CD4-positive, alpha-beta T cell treated with Interleukin-10 for 1 hour (primary cell): ENCODE measurements around the gene HHIP.

Experiments used
- DNase-seq: peaks from one replicate; pipeline ENCODE4 v3.0.0-alpha.2; 2020

The HHIP gene, protein sequence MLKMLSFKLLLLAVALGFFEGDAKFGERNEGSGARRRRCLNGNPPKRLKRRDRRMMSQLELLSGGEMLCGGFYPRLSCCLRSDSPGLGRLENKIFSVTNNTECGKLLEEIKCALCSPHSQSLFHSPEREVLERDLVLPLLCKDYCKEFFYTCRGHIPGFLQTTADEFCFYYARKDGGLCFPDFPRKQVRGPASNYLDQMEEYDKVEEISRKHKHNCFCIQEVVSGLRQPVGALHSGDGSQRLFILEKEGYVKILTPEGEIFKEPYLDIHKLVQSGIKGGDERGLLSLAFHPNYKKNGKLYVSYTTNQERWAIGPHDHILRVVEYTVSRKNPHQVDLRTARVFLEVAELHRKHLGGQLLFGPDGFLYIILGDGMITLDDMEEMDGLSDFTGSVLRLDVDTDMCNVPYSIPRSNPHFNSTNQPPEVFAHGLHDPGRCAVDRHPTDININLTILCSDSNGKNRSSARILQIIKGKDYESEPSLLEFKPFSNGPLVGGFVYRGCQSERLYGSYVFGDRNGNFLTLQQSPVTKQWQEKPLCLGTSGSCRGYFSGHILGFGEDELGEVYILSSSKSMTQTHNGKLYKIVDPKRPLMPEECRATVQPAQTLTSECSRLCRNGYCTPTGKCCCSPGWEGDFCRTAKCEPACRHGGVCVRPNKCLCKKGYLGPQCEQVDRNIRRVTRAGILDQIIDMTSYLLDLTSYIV

DNA sequence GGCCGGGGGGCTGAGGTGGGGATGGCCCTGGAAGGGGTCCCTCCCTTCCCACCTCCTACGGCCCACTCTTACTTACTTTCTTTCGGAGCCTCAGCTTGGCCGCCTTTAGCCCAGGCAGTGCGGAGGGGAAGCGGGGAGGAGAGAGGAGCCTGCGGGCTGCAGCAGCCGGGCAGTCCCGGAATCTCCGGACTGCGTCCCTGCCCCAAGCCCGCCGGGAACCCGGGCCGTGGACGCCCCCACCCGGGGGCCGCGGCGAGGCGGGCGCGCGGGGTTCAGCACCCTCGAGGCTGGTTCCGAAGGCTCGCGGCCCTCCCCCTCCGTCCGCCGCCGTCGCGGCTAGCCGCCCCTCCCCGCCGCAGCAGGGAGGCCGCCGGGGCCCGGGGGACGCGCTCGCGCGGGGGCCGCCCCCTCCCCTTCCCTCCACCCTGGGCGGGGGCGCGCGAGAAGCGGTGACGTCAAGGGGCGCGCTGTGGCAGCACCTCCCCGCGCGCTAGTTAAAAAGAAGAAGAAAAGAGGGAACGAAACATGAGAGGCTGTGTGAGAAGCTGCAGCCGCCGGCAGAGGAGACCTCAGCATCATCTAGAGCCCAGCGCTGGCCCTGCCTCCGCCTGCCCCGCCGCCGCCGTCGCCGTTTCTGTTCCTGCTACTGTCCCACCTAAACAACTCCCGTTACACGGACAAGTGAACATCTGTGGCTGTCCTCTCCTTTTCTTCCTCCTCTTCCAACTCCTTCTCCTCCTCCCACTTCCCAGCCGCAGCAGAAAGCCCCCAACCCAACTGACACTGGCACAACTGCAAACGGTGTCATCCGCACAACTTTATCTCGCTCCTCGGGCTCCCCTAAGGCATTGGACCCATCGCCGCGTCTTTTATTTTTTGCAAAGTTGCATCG is at the start of gene HHIP:
HHIP (plus strand) TSS at position 526 of the 892 bp plus-strand sequence. CDS start 520 bp downstream, outside the sequence.
- DNase-seq = no peak

DNA sequence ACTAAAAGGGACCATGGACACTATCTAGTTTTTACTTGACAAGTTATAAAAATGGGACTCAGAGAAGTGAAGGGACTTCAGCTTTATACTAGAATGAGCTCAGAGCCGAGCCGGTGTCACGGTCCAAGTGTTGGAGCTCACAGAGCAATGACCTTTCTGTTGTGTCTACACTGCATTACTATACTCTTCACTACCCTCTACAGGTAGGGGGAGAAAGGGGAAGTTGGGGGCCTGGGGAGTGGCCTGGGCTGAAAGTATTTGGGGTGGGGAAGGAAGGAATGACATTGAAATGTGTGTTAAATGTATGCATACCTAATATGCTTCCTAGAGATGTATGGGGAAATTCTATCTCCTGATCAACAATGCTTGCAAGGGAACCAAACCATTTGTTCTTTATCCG is 48.8 kb upstream of the HHIP start:
- no peak for DNase-seq

DNA sequence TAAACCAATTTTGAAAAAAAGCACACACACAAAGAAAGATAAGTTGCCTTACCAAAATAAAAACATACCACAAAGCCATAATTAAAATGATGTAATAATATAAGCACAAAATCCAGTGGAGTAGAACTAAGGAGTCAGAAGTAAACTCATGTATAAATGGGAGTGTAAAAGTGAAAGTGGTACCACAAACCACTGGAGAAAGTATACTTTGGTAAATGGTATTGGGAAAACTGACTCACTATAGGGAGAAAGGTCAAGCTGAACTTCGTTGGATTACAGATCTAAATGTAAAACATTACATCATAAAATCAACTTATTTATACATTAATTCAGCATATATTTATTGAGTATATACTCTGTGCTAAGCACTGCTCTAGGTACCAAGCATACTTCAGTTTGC is 46.3 kb upstream of the HHIP start:
- DNase-seq = no peak

DNA sequence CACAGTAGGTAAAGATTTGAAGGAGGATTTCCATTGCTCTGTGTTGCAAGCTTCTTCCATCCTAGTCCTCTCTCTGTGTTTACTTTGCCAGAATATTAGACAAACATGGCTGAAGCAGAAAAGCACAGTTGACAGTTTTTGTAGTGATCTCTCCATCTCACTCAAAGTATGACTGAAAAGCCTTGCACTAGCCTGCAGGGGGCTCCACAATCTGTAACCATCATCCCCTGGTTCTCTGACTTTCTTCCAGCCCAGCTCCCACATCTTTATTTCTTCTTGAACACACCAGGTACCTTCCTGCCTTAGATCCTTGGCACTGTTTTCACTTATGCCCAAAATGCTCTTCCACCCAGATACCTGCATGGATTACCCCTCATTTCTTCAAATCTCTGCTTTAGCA is 34.1 kb upstream of the HHIP start:
- no peak for DNase-seq

DNA sequence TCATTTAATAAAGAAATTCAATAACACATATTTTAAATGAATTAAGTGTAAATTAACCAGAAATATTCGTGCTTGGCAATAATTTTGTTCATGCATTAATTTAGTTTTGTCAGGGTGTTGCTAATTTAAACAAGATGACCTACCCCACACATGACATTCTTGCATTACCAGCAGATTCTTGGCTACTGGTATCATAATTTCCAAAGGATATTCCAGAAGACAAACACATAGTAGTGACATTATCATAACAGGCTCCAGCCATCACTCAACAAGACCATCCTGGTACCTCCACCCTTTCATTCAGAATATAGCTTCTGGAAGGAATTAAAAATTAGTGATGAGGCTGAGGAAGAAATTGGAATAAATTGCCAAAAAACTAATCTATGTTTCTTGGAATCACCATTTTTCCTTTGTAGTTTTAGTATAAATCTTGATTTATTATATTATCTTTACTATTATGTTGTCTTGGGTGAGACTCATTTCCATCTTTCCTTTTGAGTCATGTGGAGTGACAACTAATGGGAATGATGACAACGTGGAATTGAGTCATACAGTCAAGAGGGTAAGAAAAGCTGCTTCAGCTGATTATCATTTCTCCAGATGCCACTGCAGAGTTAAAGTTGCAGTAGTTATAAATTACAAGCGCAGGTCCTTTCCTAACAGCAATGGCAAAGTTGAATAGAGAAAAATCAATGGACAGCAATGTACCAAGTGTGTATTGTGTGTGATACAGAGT is 30.9 kb upstream of the HHIP start:
- no peak for DNase-seq

DNA sequence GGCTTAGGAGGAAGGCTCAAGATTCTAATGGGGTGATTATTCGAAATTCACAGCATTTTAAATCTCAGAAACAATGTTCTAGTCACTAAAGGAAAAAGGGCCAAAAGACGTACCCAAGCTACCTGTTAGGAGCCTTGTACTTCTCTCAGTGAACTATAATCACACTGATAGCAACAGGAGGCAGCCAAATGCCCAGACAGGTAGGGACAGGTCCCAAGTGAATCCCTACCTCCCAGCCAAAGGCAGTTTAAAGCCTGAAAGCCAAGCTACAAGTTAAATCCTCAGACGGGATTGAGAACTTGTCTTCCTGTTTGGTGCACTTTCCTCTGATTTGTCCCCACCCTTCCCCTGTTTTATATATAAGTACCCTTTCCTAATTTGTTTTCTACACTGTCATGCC is 24.3 kb upstream of the HHIP start:
- no peak for DNase-seq

DNA sequence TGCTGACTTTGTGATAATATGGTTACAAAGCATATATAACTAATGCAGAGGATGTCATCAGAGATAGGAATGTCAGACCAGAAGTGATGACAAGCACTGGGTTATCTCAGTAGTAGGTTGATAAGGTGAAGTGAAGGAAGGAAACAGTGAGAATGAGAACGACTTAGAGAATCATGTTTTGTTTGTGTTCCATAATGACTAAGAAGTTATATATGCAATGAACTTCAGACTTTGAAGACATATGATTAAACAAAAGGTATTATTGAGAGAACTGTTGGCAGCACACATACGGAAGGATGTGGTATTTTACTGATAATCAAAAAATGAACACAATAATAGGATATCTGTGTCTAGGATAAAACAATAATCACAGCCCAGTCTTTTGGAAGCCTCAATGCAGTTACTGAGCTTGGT is 18.3 kb upstream of the HHIP start:
- DNase-seq = no peak

DNA sequence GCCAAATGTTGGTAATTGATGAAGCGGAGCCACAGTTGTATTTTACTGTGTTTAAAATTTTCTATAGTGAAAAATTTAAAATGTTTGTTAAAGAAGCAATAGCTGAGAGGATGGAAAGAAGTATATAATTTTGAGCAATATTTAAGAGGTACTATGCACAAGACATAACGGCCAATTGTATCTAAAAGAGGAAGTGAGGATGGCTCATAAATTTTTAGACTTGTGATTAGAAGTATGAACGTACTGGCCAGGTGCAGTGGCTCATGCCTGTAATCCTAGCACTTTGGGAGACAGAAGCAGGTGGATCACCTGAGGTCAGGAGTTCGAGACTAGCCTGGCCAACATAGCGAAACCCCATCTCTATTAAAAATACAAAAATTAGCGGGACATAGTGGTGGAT is 12.7 kb upstream of the HHIP start:
- DNase-seq = no peak

DNA sequence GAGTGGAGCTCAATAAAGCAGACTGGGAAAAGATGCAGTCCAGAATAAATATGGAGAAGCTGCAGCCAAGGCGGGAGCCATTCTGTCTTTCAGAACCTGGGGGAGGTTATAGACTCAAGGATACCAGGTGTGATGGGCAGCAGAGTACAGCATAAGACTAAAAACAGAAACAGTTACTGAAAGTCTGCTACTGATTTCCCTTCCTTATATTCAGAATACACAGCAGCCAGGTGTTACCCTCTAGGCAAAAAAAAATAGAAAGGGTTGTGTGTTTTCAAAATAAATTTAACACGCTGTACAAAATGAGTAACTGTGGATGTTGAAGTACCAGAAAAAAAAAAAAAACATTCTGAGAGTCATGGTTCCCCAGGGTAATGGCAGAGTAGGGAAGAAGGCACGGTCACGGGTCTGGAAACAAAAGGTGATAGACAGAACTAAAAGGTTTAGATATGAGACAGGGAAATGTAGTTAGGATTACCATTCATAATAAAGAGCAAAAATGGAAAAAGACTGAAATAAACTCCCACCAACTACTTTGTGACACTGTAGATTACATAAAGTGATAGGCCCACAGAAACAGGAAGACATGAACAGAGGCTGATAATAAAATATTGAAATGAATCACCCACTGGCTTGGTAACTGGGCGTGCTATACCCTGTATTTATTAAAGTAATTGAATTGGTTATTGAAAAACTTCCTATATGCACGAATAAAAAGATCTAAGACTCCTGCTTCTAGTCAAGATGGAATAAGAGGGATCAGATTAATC is 10.8 kb upstream of the HHIP start:
- DNase-seq = no peak

DNA sequence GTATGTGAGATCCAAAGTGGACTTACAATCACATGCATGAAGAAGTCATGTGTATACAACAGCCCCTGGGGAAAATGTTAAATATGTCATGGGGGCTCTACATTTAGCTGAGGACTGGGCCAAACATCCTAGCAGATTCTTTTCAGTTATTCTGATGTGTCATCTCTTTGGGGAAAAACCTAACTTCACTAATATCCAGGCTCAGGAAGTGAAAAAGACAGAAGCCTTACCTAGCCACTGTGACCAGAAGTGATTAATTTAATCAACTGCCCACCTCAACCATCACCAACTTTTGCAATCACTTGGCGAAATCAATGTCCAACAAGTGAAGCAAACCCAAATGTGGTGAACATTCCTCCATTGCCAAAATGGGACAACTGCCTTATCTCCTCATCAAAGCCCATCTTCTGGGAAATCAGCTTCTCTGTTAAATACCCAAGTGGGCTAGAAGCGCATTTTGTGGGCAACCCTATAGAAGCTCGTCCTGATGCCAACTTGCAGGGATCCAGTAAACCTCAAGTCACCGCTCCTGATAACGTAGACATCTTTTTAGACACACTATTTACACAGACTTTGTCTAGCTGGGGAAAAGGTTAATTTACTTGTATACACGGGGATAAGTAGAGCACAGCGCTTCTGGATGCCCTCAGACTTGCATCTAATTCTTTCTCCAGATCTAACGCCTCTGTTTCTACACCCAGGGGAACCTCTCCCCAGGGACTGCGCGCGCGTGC is 1.4 kb upstream of the HHIP start:
- DNase-seq = no peak

DNA sequence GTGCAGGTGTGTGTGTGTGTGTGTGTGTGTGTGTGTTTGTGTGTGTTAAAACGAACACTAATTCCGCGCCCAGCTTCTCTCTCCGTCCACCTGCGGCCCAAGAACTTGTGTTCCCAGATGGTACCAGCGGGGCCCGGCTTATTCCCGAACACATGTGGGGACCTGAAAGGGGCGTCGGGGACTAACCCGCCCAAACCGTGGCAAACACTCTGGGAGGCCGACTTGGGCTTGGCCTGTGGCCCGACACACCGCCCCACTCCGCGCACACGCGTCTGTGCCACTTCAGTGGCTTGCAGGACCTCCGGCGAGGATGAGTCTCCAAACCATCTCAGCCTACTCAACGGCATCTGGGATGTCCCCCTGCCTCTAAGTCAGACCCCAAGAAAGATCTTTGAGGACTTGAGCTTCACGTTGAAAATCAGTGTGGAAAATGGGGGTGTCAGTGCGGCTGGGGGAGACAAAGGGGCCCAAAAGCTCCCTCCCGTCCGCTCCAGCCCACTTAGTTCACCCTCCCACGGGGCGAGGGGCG is 790 bp upstream of the HHIP start:
- no peak for DNase-seq

DNA sequence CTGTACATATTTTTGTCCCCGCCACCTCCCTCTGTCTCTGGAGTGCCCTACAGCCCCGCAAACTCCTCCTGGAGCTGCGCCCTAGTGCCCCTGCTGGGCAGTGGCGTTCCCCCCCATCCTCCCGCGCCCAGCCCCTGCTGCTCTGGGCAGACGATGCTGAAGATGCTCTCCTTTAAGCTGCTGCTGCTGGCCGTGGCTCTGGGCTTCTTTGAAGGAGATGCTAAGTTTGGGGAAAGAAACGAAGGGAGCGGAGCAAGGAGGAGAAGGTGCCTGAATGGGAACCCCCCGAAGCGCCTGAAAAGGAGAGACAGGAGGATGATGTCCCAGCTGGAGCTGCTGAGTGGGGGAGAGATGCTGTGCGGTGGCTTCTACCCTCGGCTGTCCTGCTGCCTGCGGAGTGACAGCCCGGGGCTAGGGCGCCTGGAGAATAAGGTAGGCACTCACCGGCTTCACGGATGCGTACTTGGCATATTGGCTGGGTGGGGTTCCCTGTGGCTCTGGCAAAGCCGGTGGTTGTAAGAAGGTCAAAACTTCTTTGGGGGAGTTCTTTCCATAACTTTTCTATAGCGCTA is 653 bp downstream of the HHIP start:
- no peak for DNase-seq

DNA sequence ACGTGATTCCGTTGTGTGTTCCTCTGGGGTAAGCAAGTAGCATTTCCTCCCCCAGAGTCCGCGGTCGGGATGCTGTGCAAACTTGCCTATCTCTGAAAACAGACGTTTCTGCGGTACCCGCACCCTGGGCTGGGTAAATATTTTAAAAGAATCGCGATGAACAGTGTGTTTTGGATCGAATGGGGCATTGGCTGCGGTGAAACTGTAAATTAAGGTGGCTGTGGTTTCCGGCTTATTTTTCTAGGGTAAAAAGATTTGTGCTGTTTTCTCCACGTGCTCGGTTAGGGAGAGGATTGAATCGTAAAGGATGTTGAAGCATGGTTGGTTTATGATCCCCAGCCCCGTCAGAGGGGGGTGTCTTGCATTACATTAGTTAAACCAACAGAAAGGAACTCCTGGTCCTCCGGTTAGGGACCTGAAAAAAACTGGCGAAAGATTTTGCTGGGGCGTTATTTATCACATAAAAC is 1.2 kb downstream of the HHIP start:
- DNase-seq = no peak

DNA sequence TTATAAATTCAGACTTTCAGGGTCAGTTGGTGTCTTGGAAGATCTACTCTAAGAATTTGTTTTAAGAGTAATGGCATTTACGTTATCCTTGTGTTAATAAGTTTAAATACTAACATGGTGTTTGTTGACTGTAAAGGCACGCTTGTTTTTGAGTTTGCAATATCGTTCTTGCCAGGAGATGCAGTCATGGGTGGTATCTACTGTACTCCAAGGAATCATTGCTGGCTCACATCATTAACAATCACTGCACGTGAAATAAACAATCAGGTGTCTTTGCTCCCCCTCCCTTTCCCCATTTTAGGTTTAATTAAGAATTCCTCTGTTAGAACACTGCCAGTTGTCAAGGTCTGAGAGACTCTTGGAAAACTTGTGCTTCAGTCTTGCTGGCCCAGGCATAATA is 1.6 kb downstream of the HHIP start:
- DNase-seq = no peak

DNA sequence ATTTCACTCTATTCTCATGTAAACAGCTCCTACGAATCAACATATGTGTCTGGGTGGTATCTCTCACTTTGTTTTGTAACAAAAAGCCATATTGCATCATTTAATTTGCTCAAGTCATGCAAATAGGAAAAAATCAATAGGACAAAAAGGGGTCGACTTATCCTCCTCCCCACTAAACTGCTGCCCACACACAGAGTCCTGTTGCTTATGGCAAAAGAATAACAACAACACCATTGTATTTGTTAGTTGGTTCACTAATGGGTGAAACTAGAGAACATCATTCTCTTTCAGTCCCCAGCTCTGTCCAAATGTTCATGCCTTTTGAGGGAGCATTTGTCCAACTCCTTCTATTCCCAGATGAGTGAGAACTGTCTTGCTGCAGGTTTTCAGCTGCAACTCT is 2.1 kb downstream of the HHIP start:
- no peak for DNase-seq

DNA sequence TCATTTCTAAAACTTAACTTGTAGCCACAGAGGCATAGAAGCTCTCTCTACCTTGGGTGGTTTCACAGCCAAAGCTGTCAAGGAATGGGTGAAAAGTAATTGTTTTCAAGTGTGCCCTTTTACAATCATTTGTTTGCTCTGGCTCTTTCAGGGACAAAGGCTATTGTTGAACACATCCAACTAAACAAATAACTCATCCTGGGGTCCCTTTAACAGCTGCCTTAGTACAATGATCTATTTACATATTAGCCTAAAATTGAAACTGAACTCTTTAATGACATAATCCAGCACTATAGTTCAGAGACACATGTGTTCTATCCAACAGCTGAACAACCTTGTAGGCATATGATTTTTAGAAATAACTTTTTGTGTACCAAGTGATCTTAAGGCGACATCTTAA is 3.7 kb downstream of the HHIP start:
- no peak for DNase-seq

DNA sequence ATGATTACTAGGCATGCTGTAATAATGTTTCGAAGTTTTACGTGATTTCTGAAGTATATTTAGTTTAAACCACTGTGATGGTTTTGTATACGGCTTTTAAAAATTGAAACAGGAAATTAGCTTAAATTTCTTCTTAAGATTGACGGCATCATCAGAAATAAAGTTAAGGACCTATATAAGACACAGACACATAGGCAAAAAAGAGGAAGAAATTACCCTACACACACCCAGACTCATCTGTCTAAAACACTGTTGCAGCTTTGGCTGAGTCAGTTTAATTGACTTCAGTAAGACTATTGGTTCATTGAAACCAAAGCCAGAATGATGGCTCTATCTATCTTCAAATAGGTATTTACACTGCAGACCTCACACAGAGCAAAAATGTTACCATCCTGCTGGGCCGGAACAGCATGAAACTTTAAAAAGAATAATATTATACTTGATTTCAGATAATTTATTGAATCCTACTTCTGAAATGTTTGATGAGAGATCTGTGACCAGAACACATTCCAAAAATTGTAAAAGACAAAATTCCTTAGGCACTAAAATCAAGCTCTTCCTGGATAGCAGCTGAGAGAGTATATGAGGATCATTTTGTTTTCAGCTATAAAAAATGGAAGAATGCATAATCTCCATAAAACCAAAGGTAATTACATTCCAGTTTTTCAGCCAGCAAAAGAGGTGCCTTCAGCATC is 4.5 kb downstream of the HHIP start:
- DNase-seq = no peak

DNA sequence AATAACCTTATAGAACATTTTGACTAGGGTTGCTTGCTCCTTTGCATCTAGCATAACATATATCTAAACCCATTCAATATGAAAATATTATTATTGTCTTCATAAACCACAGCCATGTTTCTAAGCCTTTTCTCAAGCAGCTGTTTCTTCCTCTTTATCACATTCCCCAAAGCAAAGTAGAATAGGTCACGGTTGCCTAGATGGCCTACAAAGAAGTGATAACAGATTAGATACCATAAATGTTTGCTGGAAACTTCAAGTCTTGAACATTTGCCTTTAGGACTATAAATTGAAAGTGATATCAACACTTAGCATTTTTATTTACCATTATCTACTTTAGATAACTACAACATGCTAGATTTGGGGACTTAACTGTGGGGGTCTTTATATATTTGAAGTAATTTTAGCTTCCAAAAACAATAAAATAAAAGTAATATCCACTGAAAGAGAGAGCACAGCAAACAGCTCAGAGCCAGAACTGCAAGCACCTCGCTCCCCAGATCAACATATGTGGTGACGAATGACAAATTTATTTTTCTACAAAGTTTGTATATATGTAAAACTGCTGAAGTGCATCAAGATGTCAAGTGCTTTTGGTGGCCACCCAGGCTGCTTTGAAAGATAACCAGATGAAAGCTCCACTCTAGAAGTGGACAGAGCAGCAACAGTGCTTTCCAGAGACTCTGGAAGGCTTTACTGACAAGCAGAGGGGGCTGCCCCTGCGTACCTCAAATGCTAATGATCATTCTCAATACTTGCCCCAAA is 8.0 kb downstream of the HHIP start:
- no peak for DNase-seq

DNA sequence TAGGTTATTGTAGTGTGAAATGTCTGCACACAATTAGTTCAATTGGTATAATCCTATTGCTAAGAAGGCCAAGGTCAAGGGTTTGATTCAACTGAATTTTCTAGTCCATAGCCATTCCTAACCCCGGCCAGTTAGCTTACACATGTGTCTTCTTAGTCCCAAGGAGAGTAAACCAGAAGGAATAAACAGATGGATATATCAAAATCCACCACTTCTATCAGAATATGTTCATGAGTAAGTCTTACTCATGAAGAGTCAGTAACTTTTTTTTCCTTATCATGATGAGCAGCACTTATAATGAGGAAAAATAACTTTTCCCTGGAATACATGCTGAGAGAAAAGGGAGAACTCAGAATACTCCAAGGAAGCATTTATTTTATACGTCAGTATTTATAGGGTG is 9.5 kb downstream of the HHIP start:
- no peak for DNase-seq
